ENCODE data around the gene NPAS3.

Gene NPAS3

DNA sequence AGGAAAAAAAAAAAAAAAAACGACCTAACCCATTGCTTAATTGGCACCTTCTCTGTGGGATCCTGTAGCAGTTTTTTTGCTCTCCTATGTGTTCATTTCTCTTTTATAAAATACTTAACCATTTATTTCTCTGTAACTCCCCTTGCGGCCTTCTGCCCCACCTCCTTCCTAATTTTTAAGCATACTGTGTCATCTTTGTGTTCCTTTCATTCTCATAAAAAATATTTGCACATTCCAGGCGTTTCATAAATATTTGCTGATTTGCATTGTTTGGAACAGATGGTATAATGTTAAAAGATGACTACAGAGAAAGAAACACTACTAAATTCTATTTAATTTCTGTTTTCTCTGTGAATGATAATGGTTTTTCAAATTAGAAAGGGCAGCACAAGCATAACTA lies 77.9 kb downstream of the NPAS3 start:
- TF ChIP-seq EZH2 (IDR thresholded peaks at IDR 0.05): no peak
- no peak for TF ChIP-seq POLR2AphosphoS5 (IDR thresholded peaks at IDR 0.05; ENCODE audit: borderline replicate concordance, low read depth, low read length)
- no peak for TF ChIP-seq FOXP2 (optimal IDR thresholded peaks at IDR 0.05; ENCODE audit: control extremely low read depth, extremely low read length, insufficient read depth)

DNA sequence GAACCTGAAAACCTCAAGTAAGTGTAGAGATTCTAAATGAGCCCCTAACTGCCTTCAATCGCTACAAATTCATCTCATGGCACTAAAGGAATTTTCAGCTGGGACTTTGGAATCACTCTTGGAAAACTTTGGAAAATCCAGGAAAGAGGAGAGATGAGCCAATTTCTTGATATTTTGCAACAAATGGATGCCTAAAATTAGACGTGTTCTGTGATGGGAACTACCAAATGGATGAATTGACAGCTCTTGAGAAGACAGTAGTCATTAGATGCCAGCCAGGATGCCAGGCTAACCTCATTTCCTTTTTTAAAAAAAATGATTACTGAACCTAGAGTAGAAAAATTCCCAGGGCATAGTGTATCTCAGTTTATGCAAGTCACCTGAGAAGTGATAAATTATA lies 78.3 kb downstream of the NPAS3 start:
- Histone ChIP-seq H3K4me3 (no peak overlapping the region), H3K36me3 (ENCODE audit: insufficient read depth, low read length) (no peaks in the 10 kb centered on the region), H3K9ac (ENCODE audit: insufficient read length) (no peak overlapping the region), H3K27ac (no peak overlapping the region), H3K9me3 (ENCODE audit: low read depth, low read length) (no peaks in the 10 kb centered on the region)
- TF ChIP-seq POLR2AphosphoS5 (IDR thresholded peaks at IDR 0.05; ENCODE audit: borderline replicate concordance, low read depth, low read length) (no peak), FOXP2 (optimal IDR thresholded peaks at IDR 0.05; ENCODE audit: control extremely low read depth, extremely low read length, insufficient read depth) (no peak), EZH2 (IDR thresholded peaks at IDR 0.05) (no peak)
- no peak for DNase-seq (ENCODE audit: low read depth, low spot score)

More for the DNA sequence above, 77.9 kb downstream of the NPAS3 start:
- H3K9ac ChIP-seq (ENCODE audit: insufficient read length): no peak overlapping the region
- H3K9me3 ChIP-seq (ENCODE audit: low read depth, low read length): no peaks in the 10 kb centered on the region
- no peaks in the 10 kb centered on the region for H3K36me3 ChIP-seq (ENCODE audit: insufficient read depth, low read length)
- H3K27ac ChIP-seq: no peak overlapping the region
- no peak for DNase-seq (ENCODE audit: low read depth, low spot score)
- H3K4me3 ChIP-seq: no peak overlapping the region

DNA sequence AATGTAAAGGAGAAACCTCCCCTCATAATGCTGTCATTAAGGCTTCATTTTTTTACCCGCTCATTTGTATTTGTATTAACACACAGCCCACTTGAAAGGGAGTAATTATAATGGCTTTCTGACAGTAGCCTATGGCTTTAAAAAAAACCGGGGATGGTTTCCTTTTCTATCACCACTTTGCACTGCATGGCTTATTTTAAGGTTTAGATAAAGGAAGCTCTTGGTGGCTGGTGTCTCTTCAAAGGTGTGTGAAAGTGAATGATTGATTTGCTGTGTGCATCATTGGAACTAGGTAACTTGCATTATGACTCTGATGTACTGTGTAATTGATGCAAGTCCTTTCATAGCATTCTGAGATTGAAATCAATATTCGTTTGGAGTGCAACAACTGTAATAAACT lies 80.7 kb downstream of the NPAS3 start:
- Histone ChIP-seq H3K9me3 (ENCODE audit: low read depth, low read length) (no peaks in the 10 kb centered on the region), H3K27ac (no peak overlapping the region), H3K9ac (ENCODE audit: insufficient read length) (no peak overlapping the region), H3K4me3 (no peak overlapping the region), H3K36me3 (ENCODE audit: insufficient read depth, low read length) (no peaks in the 10 kb centered on the region)
- no peak for DNase-seq (ENCODE audit: low read depth, low spot score)
- TF ChIP-seq EZH2 (IDR thresholded peaks at IDR 0.05): no peak
- no peak for TF ChIP-seq FOXP2 (optimal IDR thresholded peaks at IDR 0.05; ENCODE audit: control extremely low read depth, extremely low read length, insufficient read depth)
- no peak for TF ChIP-seq POLR2AphosphoS5 (IDR thresholded peaks at IDR 0.05; ENCODE audit: borderline replicate concordance, low read depth, low read length)

DNA sequence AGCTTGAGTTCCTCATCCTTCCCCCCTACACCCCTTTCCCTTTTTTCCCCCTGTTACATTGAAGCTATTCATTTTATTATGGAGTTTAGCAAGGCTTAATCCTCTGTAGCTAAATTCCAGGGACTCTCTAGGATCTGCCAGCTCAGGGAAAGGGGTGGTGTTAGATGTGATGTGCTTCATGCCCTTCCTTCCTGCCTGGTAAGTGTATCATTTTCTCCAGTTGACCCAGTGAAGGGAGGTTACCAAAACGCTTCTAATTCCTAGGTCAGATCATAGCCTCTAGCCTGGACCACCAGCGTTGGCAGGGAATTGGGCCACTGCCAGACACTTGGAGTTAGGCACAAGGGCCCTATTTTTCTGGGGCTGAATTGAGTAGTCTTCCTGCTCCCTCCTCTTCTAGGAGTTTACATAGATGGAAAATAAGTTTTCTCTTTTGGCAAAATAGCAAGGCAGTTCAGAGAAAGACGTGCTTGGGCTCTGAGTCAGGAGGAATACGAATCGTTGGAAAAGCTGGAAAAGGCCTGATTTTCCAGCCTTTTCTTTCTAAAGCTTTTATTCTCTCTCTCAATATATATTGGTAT lies 88.3 kb downstream of the NPAS3 start:
- H3K27ac ChIP-seq: no peak overlapping the region
- no peak overlapping the region for H3K4me3 ChIP-seq
- no peak overlapping the region for H3K9ac ChIP-seq (ENCODE audit: insufficient read length)
- TF ChIP-seq FOXP2 (optimal IDR thresholded peaks at IDR 0.05; ENCODE audit: control extremely low read depth, extremely low read length, insufficient read depth) (no peak), EZH2 (IDR thresholded peaks at IDR 0.05) (no peak), POLR2AphosphoS5 (IDR thresholded peaks at IDR 0.05; ENCODE audit: borderline replicate concordance, low read depth, low read length) (no peak)
- H3K9me3 ChIP-seq (ENCODE audit: low read depth, low read length): no peaks in the 10 kb centered on the region
- DNase-seq (ENCODE audit: low read depth, low spot score): no peak
- no peaks in the 10 kb centered on the region for H3K36me3 ChIP-seq (ENCODE audit: insufficient read depth, low read length)

DNA sequence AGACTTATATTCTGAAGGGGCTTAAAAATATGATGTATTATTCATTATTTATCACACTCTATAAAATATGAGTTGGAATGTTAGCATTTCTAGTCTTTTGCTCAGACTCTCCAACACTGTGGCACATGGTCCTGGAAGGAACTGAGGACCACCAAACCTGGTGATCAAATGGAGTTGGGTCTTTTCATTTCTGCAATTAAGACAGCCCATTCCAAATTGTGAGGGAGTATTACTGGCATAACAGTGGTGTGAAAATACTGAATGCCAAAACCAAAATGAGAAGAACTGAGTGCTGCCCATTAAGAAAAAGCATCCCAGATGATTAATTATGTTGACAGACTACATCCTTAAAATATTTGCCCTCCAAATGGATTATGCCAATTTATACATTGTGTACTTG lies 90.8 kb downstream of the NPAS3 start:
- TF ChIP-seq EZH2 (IDR thresholded peaks at IDR 0.05) (no peak), FOXP2 (optimal IDR thresholded peaks at IDR 0.05; ENCODE audit: control extremely low read depth, extremely low read length, insufficient read depth) (no peak), POLR2AphosphoS5 (IDR thresholded peaks at IDR 0.05; ENCODE audit: borderline replicate concordance, low read depth, low read length) (no peak)
- no peaks in the 10 kb centered on the region for H3K36me3 ChIP-seq (ENCODE audit: insufficient read depth, low read length)
- DNase-seq (ENCODE audit: low read depth, low spot score): no peak
- no peak overlapping the region for H3K4me3 ChIP-seq
- no peaks in the 10 kb centered on the region for H3K9me3 ChIP-seq (ENCODE audit: low read depth, low read length)
- H3K9ac ChIP-seq (ENCODE audit: insufficient read length): no peak overlapping the region
- no peak overlapping the region for H3K27ac ChIP-seq

DNA sequence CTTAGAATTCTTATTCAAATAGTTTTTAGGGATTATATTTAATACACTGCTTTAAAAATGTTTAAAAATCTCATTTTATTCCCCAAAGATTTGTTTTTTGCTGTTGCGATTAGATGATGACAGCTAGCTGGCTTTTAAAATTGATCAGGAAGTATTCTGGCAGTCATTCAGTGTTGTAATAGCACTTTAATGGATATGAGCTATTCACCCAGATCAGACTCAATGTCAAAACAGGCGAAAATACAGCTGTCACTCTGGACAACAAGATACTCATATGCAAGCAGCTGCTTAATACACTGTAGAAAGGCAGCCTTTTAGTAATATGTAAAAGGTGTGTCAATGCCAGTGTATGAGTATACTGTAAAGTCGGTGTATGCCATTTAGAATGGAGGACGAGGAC lies 91.7 kb downstream of the NPAS3 start:
- Histone ChIP-seq H3K9ac (ENCODE audit: insufficient read length) (no peak overlapping the region), H3K4me3 (no peak overlapping the region), H3K9me3 (ENCODE audit: low read depth, low read length) (no peaks in the 10 kb centered on the region), H3K27ac (no peak overlapping the region), H3K36me3 (ENCODE audit: insufficient read depth, low read length) (no peaks in the 10 kb centered on the region)
- TF ChIP-seq EZH2 (IDR thresholded peaks at IDR 0.05) (no peak), FOXP2 (optimal IDR thresholded peaks at IDR 0.05; ENCODE audit: control extremely low read depth, extremely low read length, insufficient read depth) (no peak), POLR2AphosphoS5 (IDR thresholded peaks at IDR 0.05; ENCODE audit: borderline replicate concordance, low read depth, low read length) (no peak)
- no peak for DNase-seq (ENCODE audit: low read depth, low spot score)

DNA sequence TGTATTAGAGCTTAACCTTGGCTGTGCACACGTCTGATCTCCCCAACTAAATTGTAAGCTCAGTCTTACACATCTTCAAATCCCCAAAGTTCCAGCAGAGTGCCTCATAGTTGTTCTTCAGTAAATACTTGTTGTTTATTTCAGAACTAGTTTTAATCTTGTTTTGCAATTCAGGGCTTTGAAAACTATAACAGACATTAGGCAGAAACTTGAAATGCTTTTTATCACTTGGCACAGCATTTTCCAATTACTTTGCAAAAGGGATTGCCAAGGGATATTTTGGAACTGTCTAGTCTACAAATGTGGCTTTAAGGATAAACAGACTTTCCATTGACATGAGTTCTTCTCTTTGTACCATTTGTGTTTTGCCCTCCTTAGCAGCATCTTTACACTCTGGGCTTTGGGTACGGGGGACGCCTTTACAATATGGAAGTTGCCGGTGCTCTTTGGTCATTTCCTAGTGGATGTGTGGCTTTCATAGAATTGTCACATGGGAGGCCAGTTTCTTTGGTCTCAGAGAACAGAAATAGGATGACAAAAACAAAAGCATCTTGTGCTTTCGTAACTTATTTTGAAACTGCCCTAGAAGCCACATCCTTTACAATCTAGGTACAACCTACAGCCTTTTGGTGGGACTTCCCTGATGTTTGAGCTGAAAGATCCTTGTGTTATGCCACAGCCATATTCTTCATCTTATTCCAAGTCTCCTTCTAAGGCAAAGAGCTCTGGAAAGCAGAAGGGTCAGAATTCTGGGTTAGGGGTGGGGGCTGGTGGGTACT lies 96.9 kb downstream of the NPAS3 start:
- DNase-seq (ENCODE audit: low read depth, low spot score): no peak
- H3K9me3 ChIP-seq (ENCODE audit: low read depth, low read length): no peaks in the 10 kb centered on the region
- no peak overlapping the region for H3K4me3 ChIP-seq
- H3K27ac ChIP-seq: no peak overlapping the region
- no peaks in the 10 kb centered on the region for H3K36me3 ChIP-seq (ENCODE audit: insufficient read depth, low read length)
- no peak overlapping the region for H3K9ac ChIP-seq (ENCODE audit: insufficient read length)
- TF ChIP-seq FOXP2 (optimal IDR thresholded peaks at IDR 0.05; ENCODE audit: control extremely low read depth, extremely low read length, insufficient read depth): no peak
- no peak for TF ChIP-seq EZH2 (IDR thresholded peaks at IDR 0.05)
- TF ChIP-seq POLR2AphosphoS5 (IDR thresholded peaks at IDR 0.05; ENCODE audit: borderline replicate concordance, low read depth, low read length): no peak

DNA sequence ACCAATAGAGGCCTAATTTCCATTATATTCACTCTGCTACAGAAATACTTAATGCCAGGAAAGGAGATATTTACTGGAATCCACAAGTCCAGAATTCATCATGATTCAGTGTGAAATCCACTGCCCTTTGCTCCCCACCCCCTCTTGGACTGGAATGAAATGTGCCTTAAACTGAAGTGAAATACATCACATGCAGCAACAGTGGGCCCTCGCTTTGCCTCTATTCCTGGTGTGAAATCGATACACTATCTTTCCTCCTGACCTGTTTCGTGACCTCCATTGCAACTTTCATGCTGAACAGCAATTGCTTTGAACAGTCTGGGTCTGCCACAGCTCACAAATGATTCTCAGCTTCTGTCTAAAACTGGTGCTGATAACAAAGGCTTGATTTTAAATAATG lies 100.6 kb downstream of the NPAS3 start:
- Histone ChIP-seq H3K4me3 (no peak overlapping the region), H3K36me3 (ENCODE audit: insufficient read depth, low read length) (no peaks in the 10 kb centered on the region), H3K27ac (no peak overlapping the region), H3K9ac (ENCODE audit: insufficient read length) (no peak overlapping the region), H3K9me3 (ENCODE audit: low read depth, low read length) (no peaks in the 10 kb centered on the region)
- TF ChIP-seq POLR2AphosphoS5 (IDR thresholded peaks at IDR 0.05; ENCODE audit: borderline replicate concordance, low read depth, low read length) (no peak), FOXP2 (optimal IDR thresholded peaks at IDR 0.05; ENCODE audit: control extremely low read depth, extremely low read length, insufficient read depth) (no peak), EZH2 (IDR thresholded peaks at IDR 0.05) (no peak)
- DNase-seq (ENCODE audit: low read depth, low spot score): no peak
